IMR-90 (cell line): ENCODE data around the gene TARS3. TPM values are rescaled to one million over a fixed set of nuclear protein-coding genes. Genes with fewer than 3 reads are reported as not detected.

ENCODE experiments used
- ATAC-seq: fragments of 200-7000 bp; cut with Tn5 transposase; 2 replicates; pipeline ENCODE4 v1.9.1; 2020; ENCODE audit warnings: low read depth, mild to moderate bottlenecking, moderate library complexity
- BruUV-seq: library from RNA; stranded (reverse); fragments of 400-500 nt; replicated peaks from 2 replicates; lab custom pipeline; 2021; lab: Mats Ljungman, UMichigan
- CTCF ChIA-PET: fragments of 300-600 bp; formaldehyde crosslinking; extraction: SDS; loops from one replicate; lab custom pipeline; 2021; ENCODE audit warnings: antibody characterized with exemption; lab: Yijun Ruan, JAX
- POLR2A ChIA-PET: fragments of 300-600 bp; sonication (Branson Sonifier 250); formaldehyde crosslinking; loops from one replicate; lab custom pipeline; 2022; ENCODE audit warnings: antibody characterized with exemption; ENCODE audit not compliant: unreplicated experiment; lab: Charles Lee
- DNase-seq: peaks from one replicate; pipeline ENCODE4 v3.0.0; 2013
- H2AFZ ChIP-seq: replicated peaks from 2 replicates; pipeline ENCODE3; 2013; ENCODE audit warnings: low read length, mild to moderate bottlenecking; ENCODE audit not compliant: poor library complexity
- H2AK5ac ChIP-seq: 2 replicates; pipeline ENCODE4 v1.6.1; 2013; ENCODE audit warnings: low read depth, low read length, inconsistent platforms
- H2AK9ac ChIP-seq: replicated peaks from 2 replicates; pipeline ENCODE3; 2013; ENCODE audit warnings: mild to moderate bottlenecking, low read depth, low read length, moderate library complexity; ENCODE audit not compliant: poor library complexity
- H2BK120ac ChIP-seq: 2 replicates; pipeline ENCODE4 v1.6.1; 2013; ENCODE audit warnings: low read depth, low read length, inconsistent platforms
- H2BK15ac ChIP-seq: 3 replicates; pipeline ENCODE4 v1.6.1; 2013; ENCODE audit warnings: low read depth, low read length, inconsistent platforms
- H2BK20ac ChIP-seq: 2 replicates; pipeline ENCODE4 v1.6.1; 2013; ENCODE audit warnings: low read depth, mild to moderate bottlenecking, inconsistent platforms, low read length, moderate library complexity
- H2BK5ac ChIP-seq: 2 replicates; pipeline ENCODE4 v1.6.1; 2013; ENCODE audit warnings: mild to moderate bottlenecking, low read depth, low read length, inconsistent platforms; ENCODE audit not compliant: poor library complexity, severe bottlenecking
- H3K14ac ChIP-seq: replicated peaks from 2 replicates; pipeline ENCODE4 v1.6.1; 2013; ENCODE audit warnings: low read depth, low read length, inconsistent platforms
- H3K18ac ChIP-seq: 2 replicates; pipeline ENCODE4 v1.6.1; 2013; ENCODE audit warnings: low read depth, low read length, control low read depth
- H3K23ac ChIP-seq: 2 replicates; pipeline ENCODE4 v1.6.1; 2013; ENCODE audit warnings: low read depth, low read length, inconsistent platforms
- H3K27ac ChIP-seq: 2 replicates; pipeline ENCODE4 v1.5.1; 2013; ENCODE audit warnings: mild to moderate bottlenecking, control low read depth, low read length; ENCODE audit not compliant: insufficient read depth
- H3K27me3 ChIP-seq: 2 replicates; pipeline ENCODE4 v1.6.1; 2013; ENCODE audit warnings: low read length; ENCODE audit not compliant: control insufficient read depth, insufficient read depth
- H3K36me3 ChIP-seq: 2 replicates; pipeline ENCODE4 v1.6.1; 2013; ENCODE audit warnings: low read length, mixed read lengths; ENCODE audit not compliant: control insufficient read depth, insufficient read depth
- H3K4ac ChIP-seq: 2 replicates; pipeline ENCODE4 v1.6.1; 2013; ENCODE audit warnings: low read depth, low read length, inconsistent platforms
- H3K4me1 ChIP-seq: 2 replicates; pipeline ENCODE4 v1.6.1; 2013; ENCODE audit warnings: low read length, mixed read lengths; ENCODE audit not compliant: control insufficient read depth, insufficient read depth
- H3K4me2 ChIP-seq: 2 replicates; pipeline ENCODE4 v1.6.1; 2013; ENCODE audit warnings: low read depth, mild to moderate bottlenecking, control low read depth, low read length, moderate library complexity
- H3K4me3 ChIP-seq: 2 replicates; pipeline ENCODE4 v1.5.1; 2013; ENCODE audit warnings: low read depth, mild to moderate bottlenecking, control low read depth, low read length, moderate library complexity; ENCODE audit not compliant: insufficient read depth
- H3K56ac ChIP-seq: 2 replicates; pipeline ENCODE4 v1.6.1; 2013; ENCODE audit warnings: low read length, inconsistent platforms; ENCODE audit not compliant: insufficient read depth; ENCODE audit errors: extremely low read depth
- H3K79me1 ChIP-seq, 2 experiments: 2 replicates each; pipeline ENCODE4 v1.6.1; 2013; ENCODE audit warnings: low read length in 2 of 2, inconsistent platforms in 1 of 2, low read depth in 1 of 2
- H3K9ac ChIP-seq: 2 replicates; pipeline ENCODE4 v1.6.1; 2013; ENCODE audit warnings: low read depth, low read length, control low read depth
- H3K9me1 ChIP-seq: 2 replicates; pipeline ENCODE4 v1.6.1; 2013; ENCODE audit warnings: low read length, inconsistent platforms; ENCODE audit not compliant: insufficient read depth
- H3K9me3 ChIP-seq: 2 replicates; pipeline ENCODE4 v1.6.1; 2013; ENCODE audit warnings: low read length; ENCODE audit not compliant: control insufficient read depth, insufficient read depth
- H4K20me1 ChIP-seq: 2 replicates; pipeline ENCODE4 v1.6.1; 2013; ENCODE audit warnings: low read length, inconsistent platforms; ENCODE audit not compliant: insufficient read depth
- H4K5ac ChIP-seq: 2 replicates; pipeline ENCODE4 v1.6.1; 2013; ENCODE audit warnings: mild to moderate bottlenecking, low read depth, low read length, control low read depth
- H4K8ac ChIP-seq, 2 experiments: 2 replicates each; pipeline ENCODE4 v1.6.1; 2013; ENCODE audit warnings: low read depth in 2 of 2, low read length in 2 of 2, control low read depth in 1 of 2, inconsistent platforms in 1 of 2
- H4K91ac ChIP-seq: 2 replicates; pipeline ENCODE4 v1.6.1; 2013; ENCODE audit warnings: low read depth, low read length, inconsistent platforms; ENCODE audit not compliant: insufficient read depth
- BHLHE40 ChIP-seq: fragments of 150-350 bp; IDR thresholded peaks from 2 replicates; pipeline ENCODE4 v1.6.1; 2016; ENCODE audit warnings: mild to moderate bottlenecking, low read depth, low read length
- CEBPB ChIP-seq: IDR thresholded peaks from 2 replicates; pipeline ENCODE4 v1.6.1; 2012; ENCODE audit warnings: low read depth, low read length, improper control_type of control experiment
- CHD1 ChIP-seq: IDR thresholded peaks from 2 replicates; pipeline ENCODE4 v1.6.1; 2012; ENCODE audit warnings: low read depth, low read length, improper control_type of control experiment
- FOS ChIP-seq: fragments of 150-350 bp; IDR thresholded peaks from 2 replicates; pipeline ENCODE4 v1.6.1; 2016; ENCODE audit warnings: low read depth, low read length
- MAFK ChIP-seq: IDR thresholded peaks from 2 replicates; pipeline ENCODE4 v1.6.1; 2012; ENCODE audit warnings: low read depth, low read length, improper control_type of control experiment
- MAZ ChIP-seq: IDR thresholded peaks from 2 replicates; pipeline ENCODE4 v1.6.1; 2012; ENCODE audit warnings: low read depth, mild to moderate bottlenecking, low read length, improper control_type of control experiment, moderate library complexity, borderline replicate concordance
- MXI1 ChIP-seq: IDR thresholded peaks from 2 replicates; pipeline ENCODE4 v1.6.1; 2012; ENCODE audit warnings: low read depth, mild to moderate bottlenecking, low read length, moderate library complexity, borderline replicate concordance
- NFE2L2 ChIP-seq: fragments of 150-350 bp; IDR thresholded peaks from 2 replicates; pipeline ENCODE4 v1.6.1; 2016; ENCODE audit warnings: low read depth, mild to moderate bottlenecking, low read length
- POLR2A ChIP-seq: IDR thresholded peaks from 2 replicates; pipeline ENCODE4 v1.6.1; 2012; ENCODE audit warnings: mild to moderate bottlenecking, low read depth, low read length
- RAD21 ChIP-seq: IDR thresholded peaks from 2 replicates; pipeline ENCODE4 v1.6.1; 2012; ENCODE audit warnings: low read length, improper control_type of control experiment
- RCOR1 ChIP-seq: IDR thresholded peaks from 2 replicates; pipeline ENCODE4 v1.6.1; 2012; ENCODE audit warnings: mild to moderate bottlenecking, low read length, improper control_type of control experiment; ENCODE audit not compliant: insufficient replicate concordance
- RFX5 ChIP-seq: IDR thresholded peaks from 2 replicates; pipeline ENCODE4 v1.8.0; 2012; ENCODE audit warnings: low read depth, mild to moderate bottlenecking, low read length, moderate library complexity
- SMC3 ChIP-seq: fragments of 150-350 bp; IDR thresholded peaks from 2 replicates; pipeline ENCODE4 v1.6.1; 2016; ENCODE audit warnings: low read depth, mild to moderate bottlenecking, antibody characterized with exemption, low read length, moderate library complexity
- WGBS, 2 experiments: methylation state at CpG; one replicate each; pipeline versions ENCODE4 v1.1.5 to v1.1.7; 2013; ENCODE audit warnings: missing lambda C conversion rate in 2 of 2; ENCODE audit not compliant: insufficient read length in 1 of 2; ENCODE audit errors: extremely low coverage in 2 of 2; 5-methylcytosine and 5-hydroxymethylcytosine counted together
- dilution Hi-C: fragments of 300-500 bp; cut with HindIII; formaldehyde crosslinking; loops from one replicate; pipeline ENCODE4 v1.14.3; 2018; ENCODE audit warnings: low sequenced_read_pairs; ENCODE audit not compliant: unreplicated experiment
- in situ Hi-C: fragments of 300-500 bp; cut with MboI; formaldehyde crosslinking; loops from 3 replicates; pipeline ENCODE4 v1.14.3; 2019; ENCODE audit warnings: low sequenced_read_pairs, inconsistent platforms, mixed read lengths
- intact Hi-C: fragments of 100-400 bp; cut with micrococcal nuclease; formaldehyde crosslinking; loops from 2 replicates; pipeline ENCODE4 v1.10.0; 2022
- polyA plus RNA-seq, 3 experiments: library from polyadenylated mRNA; depleted of rRNA; stranded (reverse); fragments of >200 nt; gene quantifications; 2 replicates each; pipeline ENCODE4 v1.2.3, GENCODE V29; 2012; ENCODE audit warnings: low replicate concordance in 1 of 3
- total RNA-seq: library from RNA; depleted of rRNA; stranded (reverse); fragments of >200 nt; gene quantifications from 2 replicates; pipeline ENCODE4 v1.2.3, GENCODE V29; 2012
- TF ChIP-seq, protein P1 (sequence below): fragments of 150-350 bp; IDR thresholded peaks from 2 replicates; pipeline ENCODE4 v1.6.1; 2016; ENCODE audit warnings: low read depth, mild to moderate bottlenecking, low read length, moderate library complexity, borderline replicate concordance
- TF ChIP-seq, protein P2 (sequence below): conservative IDR thresholded peaks from 2 replicates; pipeline ENCODE4 v1.5.1; 2012; ENCODE audit warnings: mild to moderate bottlenecking, low read depth, low read length, improper control_type of control experiment
- TF ChIP-seq, protein P3 (sequence below): fragments of 150-350 bp; IDR thresholded peaks from 2 replicates; pipeline ENCODE4 v1.6.1; 2017; ENCODE audit warnings: mild to moderate bottlenecking, antibody characterized with exemption, low read length, low read depth

Gene TARS3
- total and polyA plus RNA-seq, 2 of the 4 experiments (the other 2 are of a cell fraction): 3.4 to 9.3 TPM

DNA sequence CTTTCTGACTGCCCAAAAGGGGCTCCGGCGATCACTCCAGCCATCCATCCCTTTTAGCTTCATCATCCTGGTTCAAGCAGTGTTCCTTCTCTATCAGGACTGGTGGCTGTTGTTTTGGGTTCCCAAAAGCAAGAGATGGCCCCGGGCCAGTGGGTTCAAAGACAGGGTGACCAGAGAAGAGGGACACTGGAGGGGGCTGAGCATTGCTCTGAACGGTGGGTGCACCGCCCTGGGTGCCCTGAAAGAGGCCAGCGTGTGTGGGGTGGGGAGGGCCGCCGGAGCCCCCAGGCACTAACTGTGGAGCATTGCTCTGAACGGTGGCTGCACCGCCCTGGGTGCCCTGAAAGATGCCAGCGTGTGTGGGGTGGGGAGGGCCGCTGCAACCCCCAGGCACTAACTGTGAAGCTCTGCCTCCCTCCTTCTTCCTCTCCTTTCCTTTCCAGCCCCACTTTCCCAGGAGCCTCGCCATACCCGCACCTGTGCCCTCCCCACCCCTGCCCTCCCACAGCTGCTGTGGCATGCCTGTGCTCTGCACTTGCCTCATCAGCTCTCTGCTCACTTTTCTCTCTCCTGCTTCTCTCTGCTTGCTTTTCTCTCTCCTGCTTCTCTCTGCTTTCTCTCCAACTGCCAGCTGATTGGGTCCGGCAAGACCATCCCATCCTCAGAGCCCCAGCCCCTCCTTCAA is 41.6 kb upstream of the TARS3 start:
- Histone ChIP-seq H3K18ac (no peak overlapping the region), H3K4ac (no peak overlapping the region), H3K27ac (no peak overlapping the region), H3K14ac (no peak overlapping the region), H2BK120ac (no peak overlapping the region), H4K91ac (no peak overlapping the region), H3K23ac (no peak overlapping the region), H3K9me3 (peaks cover 4% of the 10 kb centered on the region), H2BK20ac (no peak overlapping the region), H3K4me3 (no peak overlapping the region), H4K5ac (no peak overlapping the region), H3K9me1 (no peaks in the 10 kb centered on the region), H2BK15ac (no peak overlapping the region), H2AK9ac (no peak overlapping the region), H2AK5ac (no peak overlapping the region), H3K36me3 (no peaks in the 10 kb centered on the region), H3K56ac (no peak overlapping the region), H3K79me1 (no peaks in the 10 kb centered on the region), H2BK5ac (no peak overlapping the region), H2AFZ (no peak overlapping the region), H3K27me3 (no peaks in the 10 kb centered on the region), H4K8ac (no peak overlapping the region), H4K20me1 (no peaks in the 10 kb centered on the region), H3K4me1 (peaks cover 1% of the 10 kb centered on the region; the same call in 1 of the 2 replicates), H3K9ac (no peak overlapping the region), H3K4me2 (no peak overlapping the region)
- ChIA-PET CTCF (no interaction called here), POLR2A (no interaction called here)
- no peak for ATAC-seq
- in situ Hi-C loops: loop anchor here (10.0 kb wide), 1 partner anchor 1971 kb away; no protein-coding TSS in a partner anchor
- no peak for TF ChIP-seq CHD1
- no peak for TF ChIP-seq BHLHE40
- TF ChIP-seq CEBPB: no peak
- no peak for TF ChIP-seq MXI1
- no peak for TF ChIP-seq RFX5
- no peak for TF ChIP-seq NFE2L2
- no peak for TF ChIP-seq POLR2A
- no peak for TF ChIP-seq RCOR1
- TF ChIP-seq, protein P1, sequence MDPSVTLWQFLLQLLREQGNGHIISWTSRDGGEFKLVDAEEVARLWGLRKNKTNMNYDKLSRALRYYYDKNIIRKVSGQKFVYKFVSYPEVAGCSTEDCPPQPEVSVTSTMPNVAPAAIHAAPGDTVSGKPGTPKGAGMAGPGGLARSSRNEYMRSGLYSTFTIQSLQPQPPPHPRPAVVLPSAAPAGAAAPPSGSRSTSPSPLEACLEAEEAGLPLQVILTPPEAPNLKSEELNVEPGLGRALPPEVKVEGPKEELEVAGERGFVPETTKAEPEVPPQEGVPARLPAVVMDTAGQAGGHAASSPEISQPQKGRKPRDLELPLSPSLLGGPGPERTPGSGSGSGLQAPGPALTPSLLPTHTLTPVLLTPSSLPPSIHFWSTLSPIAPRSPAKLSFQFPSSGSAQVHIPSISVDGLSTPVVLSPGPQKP: no peak
- TF ChIP-seq, protein P2, sequence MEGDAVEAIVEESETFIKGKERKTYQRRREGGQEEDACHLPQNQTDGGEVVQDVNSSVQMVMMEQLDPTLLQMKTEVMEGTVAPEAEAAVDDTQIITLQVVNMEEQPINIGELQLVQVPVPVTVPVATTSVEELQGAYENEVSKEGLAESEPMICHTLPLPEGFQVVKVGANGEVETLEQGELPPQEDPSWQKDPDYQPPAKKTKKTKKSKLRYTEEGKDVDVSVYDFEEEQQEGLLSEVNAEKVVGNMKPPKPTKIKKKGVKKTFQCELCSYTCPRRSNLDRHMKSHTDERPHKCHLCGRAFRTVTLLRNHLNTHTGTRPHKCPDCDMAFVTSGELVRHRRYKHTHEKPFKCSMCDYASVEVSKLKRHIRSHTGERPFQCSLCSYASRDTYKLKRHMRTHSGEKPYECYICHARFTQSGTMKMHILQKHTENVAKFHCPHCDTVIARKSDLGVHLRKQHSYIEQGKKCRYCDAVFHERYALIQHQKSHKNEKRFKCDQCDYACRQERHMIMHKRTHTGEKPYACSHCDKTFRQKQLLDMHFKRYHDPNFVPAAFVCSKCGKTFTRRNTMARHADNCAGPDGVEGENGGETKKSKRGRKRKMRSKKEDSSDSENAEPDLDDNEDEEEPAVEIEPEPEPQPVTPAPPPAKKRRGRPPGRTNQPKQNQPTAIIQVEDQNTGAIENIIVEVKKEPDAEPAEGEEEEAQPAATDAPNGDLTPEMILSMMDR: no peak
- TF ChIP-seq MAZ: no peak
- TF ChIP-seq, protein P3, sequence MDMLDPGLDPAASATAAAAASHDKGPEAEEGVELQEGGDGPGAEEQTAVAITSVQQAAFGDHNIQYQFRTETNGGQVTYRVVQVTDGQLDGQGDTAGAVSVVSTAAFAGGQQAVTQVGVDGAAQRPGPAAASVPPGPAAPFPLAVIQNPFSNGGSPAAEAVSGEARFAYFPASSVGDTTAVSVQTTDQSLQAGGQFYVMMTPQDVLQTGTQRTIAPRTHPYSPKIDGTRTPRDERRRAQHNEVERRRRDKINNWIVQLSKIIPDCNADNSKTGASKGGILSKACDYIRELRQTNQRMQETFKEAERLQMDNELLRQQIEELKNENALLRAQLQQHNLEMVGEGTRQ: no peak
- TF ChIP-seq MAFK: no peak
- TF ChIP-seq RAD21: no peak
- no peak for TF ChIP-seq SMC3
- no peak for TF ChIP-seq FOS
- DNase-seq: no peak
- intact Hi-C loops: no loop called here
- 78% methylated on average over 2 of the region's 15 CpGs; no CpG with 5 or more reads in 1 of the 2 experiments for WGBS, 2 experiments
- dilution Hi-C loops: no loop called here
- no TSS peak for BruUV-seq
